ENCODE measurements around the gene TAF10.

DNA sequence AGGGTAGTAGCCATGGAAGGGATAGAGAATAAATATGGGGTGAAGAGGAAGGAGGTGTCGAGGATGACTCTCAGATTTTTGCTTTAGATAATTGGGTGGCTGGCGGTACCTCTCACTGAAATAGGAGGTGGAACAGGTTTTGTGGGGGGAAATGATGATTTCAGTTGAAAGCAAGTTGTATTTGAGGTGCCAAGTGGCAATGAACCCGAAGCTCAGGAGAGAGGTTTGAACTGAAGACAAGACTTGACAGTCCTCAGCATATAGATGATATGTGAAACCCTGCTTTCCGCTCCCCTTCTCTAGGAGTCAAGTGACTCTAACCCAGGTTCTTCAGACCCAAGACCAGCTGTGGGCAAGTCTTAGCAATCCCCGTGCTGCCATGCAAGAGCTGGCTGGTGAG lies 42.3 kb downstream of the TAF10 start:
- TF ChIP-seq, protein P1, sequence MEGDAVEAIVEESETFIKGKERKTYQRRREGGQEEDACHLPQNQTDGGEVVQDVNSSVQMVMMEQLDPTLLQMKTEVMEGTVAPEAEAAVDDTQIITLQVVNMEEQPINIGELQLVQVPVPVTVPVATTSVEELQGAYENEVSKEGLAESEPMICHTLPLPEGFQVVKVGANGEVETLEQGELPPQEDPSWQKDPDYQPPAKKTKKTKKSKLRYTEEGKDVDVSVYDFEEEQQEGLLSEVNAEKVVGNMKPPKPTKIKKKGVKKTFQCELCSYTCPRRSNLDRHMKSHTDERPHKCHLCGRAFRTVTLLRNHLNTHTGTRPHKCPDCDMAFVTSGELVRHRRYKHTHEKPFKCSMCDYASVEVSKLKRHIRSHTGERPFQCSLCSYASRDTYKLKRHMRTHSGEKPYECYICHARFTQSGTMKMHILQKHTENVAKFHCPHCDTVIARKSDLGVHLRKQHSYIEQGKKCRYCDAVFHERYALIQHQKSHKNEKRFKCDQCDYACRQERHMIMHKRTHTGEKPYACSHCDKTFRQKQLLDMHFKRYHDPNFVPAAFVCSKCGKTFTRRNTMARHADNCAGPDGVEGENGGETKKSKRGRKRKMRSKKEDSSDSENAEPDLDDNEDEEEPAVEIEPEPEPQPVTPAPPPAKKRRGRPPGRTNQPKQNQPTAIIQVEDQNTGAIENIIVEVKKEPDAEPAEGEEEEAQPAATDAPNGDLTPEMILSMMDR (IDR thresholded peaks at IDR 0.05): no peak
- TF ChIP-seq POLR2A (IDR thresholded peaks at IDR 0.05): no peak
